Cardiac muscle cell (in vitro differentiated cells and primary cell): ENCODE data around the gene DVL3. TPM values are rescaled to one million over a fixed set of nuclear protein-coding genes. Genes with fewer than 3 reads are reported as not detected.
A peak's percentile ranks its signal among the peaks of the same experiment; 100 is the strongest.
"Not testable (repeated sequence)": the region's sequence is repeated elsewhere in the genome, so short reads cannot be mapped to it uniquely, and the experiment has no call there.

Experiments used
- DNase-seq, 2 donors: peaks; one replicate each; pipeline versions ENCODE4 v3.0.0 to v3.0.0-alpha.2; 2010 to 2017; ENCODE audit warnings: low read depth in 1 of 2, low spot score in 1 of 2
- H3K27ac ChIP-seq: fragments of 200-600 bp; sonication (generic); 2 replicates; pipeline ENCODE4 v1.5.1; 2016
- H3K27me3 ChIP-seq: fragments of 200-600 bp; sonication (generic); 2 replicates; pipeline ENCODE4 v1.6.0; 2016; ENCODE audit warnings: control low read depth
- H3K36me3 ChIP-seq: fragments of 200-600 bp; sonication (generic); 2 replicates; pipeline ENCODE4 v1.5.1; 2016; ENCODE audit warnings: control low read depth
- H3K4me1 ChIP-seq: fragments of 200-600 bp; sonication (generic); 2 replicates; pipeline ENCODE4 v1.8.1; 2017; ENCODE audit warnings: low read depth, mild to moderate bottlenecking, mixed run types
- H3K4me3 ChIP-seq: fragments of 200-600 bp; sonication (generic); 2 replicates; pipeline ENCODE4 v1.5.1; 2016; ENCODE audit warnings: mild to moderate bottlenecking
- H3K9me3 ChIP-seq: fragments of 200-600 bp; sonication (generic); 2 replicates; pipeline ENCODE4 v1.5.1; 2017; ENCODE audit warnings: low read depth, mild to moderate bottlenecking, control low read depth
- CTCF ChIP-seq: IDR thresholded peaks from 2 replicates; pipeline ENCODE4 v1.5.1; 2012; ENCODE audit warnings: low read depth, mild to moderate bottlenecking, low read length
- polyA plus RNA-seq: library from polyadenylated mRNA; unstranded; fragments of >200 nt; fragmentation: Nextera tagmentation; extraction: Ambion mirVana; gene quantifications from 2 replicates; pipeline ENCODE4 v1.2.1, GENCODE V29; 2016
- total RNA-seq: library from RNA; depleted of rRNA; stranded (reverse); fragments of >200 nt; gene quantifications from 2 replicates; pipeline ENCODE4 v1.2.3, GENCODE V29; 2016

The DVL3 gene
- total RNA-seq, result 96.3 and 135 TPM in 2 replicates
- 150 and 180 TPM in 2 replicates for polyA plus RNA-seq

- H3K27me3 ChIP-seq, result no peaks in the 10 kb centered on the region
- DNase-seq, result peak; percentile 80 to 81
- no peaks in the 10 kb centered on the region for H3K9me3 ChIP-seq
- no peak for TF ChIP-seq CTCF
- H3K27ac ChIP-seq, result peak within 1 kb of the TSS; percentile 97
- H3K36me3 ChIP-seq, result no peaks in the 10 kb centered on the region
- peaks cover 4% of the 10 kb centered on the region for H3K4me1 ChIP-seq
- peak within 1 kb of the TSS; percentile 100 for H3K4me3 ChIP-seq
Measured at GRCh38 chr3:184154885-184155643, at the start of gene DVL3. Gene DVL3, plus strand, starts transcription at chr3:184155377. Its CDS starts 259 bp downstream, at chr3:184155636.

GRCh38 chr3:184110316-184110725 is 44.9 kb upstream of the DVL3 start:
- H3K4me1 ChIP-seq, result no peaks in the 10 kb centered on the region
- no peaks in the 10 kb centered on the region for H3K36me3 ChIP-seq
- no peaks in the 10 kb centered on the region for H3K27me3 ChIP-seq
- DNase-seq, result peak in 1 of 2 donors; percentile 6
- H3K9me3 ChIP-seq, result no peaks in the 10 kb centered on the region
- TF ChIP-seq CTCF, result no peak
- no peak overlapping the region for H3K27ac ChIP-seq
- no peak overlapping the region for H3K4me3 ChIP-seq

- no peaks in the 10 kb centered on the region for H3K9me3 ChIP-seq
- H3K27ac ChIP-seq, result no peak overlapping the region
- DNase-seq, result no peak
- no peaks in the 10 kb centered on the region for H3K36me3 ChIP-seq
- H3K4me1 ChIP-seq, result no peaks in the 10 kb centered on the region
- H3K27me3 ChIP-seq, result no peaks in the 10 kb centered on the region
- TF ChIP-seq CTCF, result no peak
- no peak overlapping the region for H3K4me3 ChIP-seq
Measured at GRCh38 chr3:184116017-184116416, 39.2 kb upstream of the DVL3 start.

- no peak overlapping the region for H3K4me3 ChIP-seq
- no peaks in the 10 kb centered on the region for H3K36me3 ChIP-seq
Measured at GRCh38 chr3:184117636-184118035, 37.5 kb upstream of the DVL3 start.

GRCh38 chr3:184121031-184121430 is 34.1 kb upstream of the DVL3 start:
- not testable (repeated sequence) for H3K27ac ChIP-seq, H3K4me1 ChIP-seq, H3K4me3 ChIP-seq, DNase-seq, H3K9me3 ChIP-seq, H3K27me3 ChIP-seq, H3K36me3 ChIP-seq

More at GRCh38 chr3:184117636-184118035, 37.5 kb upstream of the DVL3 start:
- peak in 1 of 2 donors; percentile 7 for DNase-seq
- Histone ChIP-seq H3K4me1 (no peaks in the 10 kb centered on the region), H3K27me3 (no peaks in the 10 kb centered on the region), H3K27ac (no peak overlapping the region), H3K9me3 (no peaks in the 10 kb centered on the region)
- TF ChIP-seq CTCF, result no peak

GRCh38 chr3:184126006-184126405 is 29.2 kb upstream of the DVL3 start:
- H3K36me3 ChIP-seq, result no peaks in the 10 kb centered on the region
- no peaks in the 10 kb centered on the region for H3K27me3 ChIP-seq
- no peaks in the 10 kb centered on the region for H3K4me1 ChIP-seq
- H3K27ac ChIP-seq, result no peak overlapping the region
- no peaks in the 10 kb centered on the region for H3K9me3 ChIP-seq
- no peak for TF ChIP-seq CTCF
- H3K4me3 ChIP-seq, result no peak overlapping the region
- no peak for DNase-seq
